Prostate gland (tissue), 2 donors: ENCODE data around the gene LRRC40. TPM values are rescaled to one million over a fixed set of nuclear protein-coding genes. Genes with fewer than 3 reads are reported as not detected.

Source experiments
- DNase-seq: peaks from one replicate; pipeline ENCODE4 v3.0.0-alpha.2; 2019; ENCODE audit warnings: low spot score
- H3K27ac ChIP-seq, 2 donors: fragments of 200-600 bp; sonication (generic); 2 replicates each; pipeline ENCODE4 v1.5.1; 2017 to 2019
- H3K27me3 ChIP-seq: fragments of 200-600 bp; sonication (generic); replicated peaks from 2 replicates; pipeline ENCODE4 v1.5.1; 2019; ENCODE audit not compliant: insufficient read depth
- H3K36me3 ChIP-seq, 2 donors: fragments of 200-600 bp; sonication (generic); 1 replicate in 1 of 2; 2 replicates in 1 of 2; pipeline versions ENCODE4 v1.5.1 to v1.8.1; 2017 to 2019
- H3K4me1 ChIP-seq: fragments of 200-600 bp; sonication (generic); replicated peaks from 2 replicates; pipeline ENCODE4 v1.5.1; 2019
- H3K4me3 ChIP-seq, 2 donors: fragments of 200-600 bp; sonication (generic); 2 replicates each; pipeline ENCODE4 v1.5.1; 2017 to 2019
- H3K9me3 ChIP-seq: fragments of 200-600 bp; sonication (generic); 2 replicates; pipeline ENCODE4 v1.5.1; 2017
- CTCF ChIP-seq, 4 experiments: fragments of 200-600 bp in 2 of 4; fragments of 450-650 bp in 2 of 4; sonication (generic) in 2 of 4; IDR thresholded peaks; 1 replicate in 3 of 4; 2 replicates in 1 of 4; pipeline ENCODE4 v1.5.1; 2016 to 2019; ENCODE audit warnings: antibody characterized with exemption in 4 of 4, mild to moderate bottlenecking in 2 of 4, moderate library complexity in 2 of 4
- POLR2A ChIP-seq: fragments of 450-650 bp; IDR thresholded peaks from one replicate; pipeline ENCODE4 v1.6.1; 2016; ENCODE audit warnings: antibody characterized with exemption, mild to moderate bottlenecking
- POLR2AphosphoS5 ChIP-seq: sonication (generic); formaldehyde crosslinking; IDR thresholded peaks from one replicate; pipeline ENCODE4 v1.6.1; 2017; ENCODE audit warnings: antibody characterized with exemption
- whole genome bisulfite sequencing: methylation state at CpG from one replicate; pipeline ENCODE4 v1.1.5; 2018; 5-methylcytosine and 5-hydroxymethylcytosine counted together
- intact Hi-C: fragments of 100-400 bp; cut with DNase I; formaldehyde crosslinking; loops from one replicate; pipeline ENCODE4 v1.14.2; 2022
- total RNA-seq, 2 donors: library from RNA; depleted of rRNA; stranded (reverse); fragments of >200 nt; gene quantifications; one replicate each; pipeline ENCODE4 v1.1.0, GENCODE V29; 2016

Gene LRRC40
- total RNA-seq, 2 donors from 2014 or later, result 10.7 to 18.6 TPM

GRCh38 chr1:70222716-70223235 is 17.4 kb upstream of the LRRC40 start:
- TF ChIP-seq POLR2A (no peak), CTCF (IDR thresholded peaks at IDR 0.05) (no peak), POLR2AphosphoS5 (no peak)
- intact Hi-C loops, result loop anchor here (5.0 kb wide), 2 partner anchors 130 to 190 kb away; partner anchors contain the start of genes ANKRD13C and CTH
- H3K4me3 ChIP-seq, result peak overlapping the region in 1 of 2 donors; percentile 75
- no peaks in the 10 kb centered on the region for H3K36me3 ChIP-seq
- no peaks in the 10 kb centered on the region for H3K9me3 ChIP-seq
- peak overlapping the region; percentile 97 to 98 for H3K27ac ChIP-seq
- no peak for DNase-seq
- H3K4me1 ChIP-seq, result peaks cover 6% of the 10 kb centered on the region
- no peaks in the 10 kb centered on the region for H3K27me3 ChIP-seq
- WGBS, result 18% methylated on average over 3 of the region's 3 CpGs

- TF ChIP-seq POLR2A (peak; percentile 92), POLR2AphosphoS5 (peak; percentile 93), CTCF (IDR thresholded peaks at IDR 0.05) (peak in 2 of 4 experiments; percentile 20 to 31)
- intact Hi-C loops, result loop anchor here (5.0 kb wide), 2 partner anchors 131 to 191 kb away; partner anchors contain the start of genes ANKRD13C and CTH
- H3K27me3 ChIP-seq, result no peaks in the 10 kb centered on the region
- peak; percentile 96 for DNase-seq
- H3K4me3 ChIP-seq, result peak within 1 kb of the TSS; percentile 75 to 76
- peak within 1 kb of the TSS; percentile 97 to 98 for H3K27ac ChIP-seq
- H3K4me1 ChIP-seq, result peaks cover 6% of the 10 kb centered on the region
- under 1% methylated on average over 72 of the region's 74 CpGs for WGBS
- no peaks in the 10 kb centered on the region for H3K36me3 ChIP-seq
- H3K9me3 ChIP-seq, result no peaks in the 10 kb centered on the region
Observed at GRCh38 chr1:70221238-70222121, 16.1 kb upstream of the LRRC40 start, which contains the start of gene SRSF11. TSS of gene SRSF11 (plus strand) at chr1:70221380. CDS start at chr1:70221637, 257 bp downstream.

GRCh38 chr1:70220517-70221237 is 15.3 kb upstream of the LRRC40 start:
- H3K4me3 ChIP-seq, result peak overlapping the region; percentile 75 to 76
- no peak for TF ChIP-seq CTCF (IDR thresholded peaks at IDR 0.05)
- TF ChIP-seq POLR2A, result no peak
- TF ChIP-seq POLR2AphosphoS5, result no peak
- intact Hi-C loops, result loop anchor here (5.0 kb wide), 2 partner anchors 132 to 192 kb away; partner anchors contain the start of genes ANKRD13C and CTH
- no peaks in the 10 kb centered on the region for H3K9me3 ChIP-seq
- peaks cover 6% of the 10 kb centered on the region for H3K4me1 ChIP-seq
- no peaks in the 10 kb centered on the region for H3K27me3 ChIP-seq
- no peaks in the 10 kb centered on the region for H3K36me3 ChIP-seq
- H3K27ac ChIP-seq, result peak overlapping the region; percentile 97 to 98
- no peak for DNase-seq
- 45% methylated on average over 17 of the region's 17 CpGs for WGBS

GRCh38 chr1:70220015-70220414 is 14.6 kb upstream of the LRRC40 start:
- no peak for DNase-seq
- 89% methylated on average over 2 of the region's 2 CpGs for WGBS
- H3K4me1 ChIP-seq, result peaks cover 6% of the 10 kb centered on the region
- no peaks in the 10 kb centered on the region for H3K9me3 ChIP-seq
- no peak overlapping the region for H3K27ac ChIP-seq
- H3K4me3 ChIP-seq, result no peak overlapping the region
- intact Hi-C loops, result loop anchor here (5.0 kb wide), 2 partner anchors 132 to 192 kb away; partner anchors contain the start of genes ANKRD13C and CTH
- no peak for TF ChIP-seq CTCF (IDR thresholded peaks at IDR 0.05)
- TF ChIP-seq POLR2AphosphoS5, result no peak
- TF ChIP-seq POLR2A, result no peak
- H3K36me3 ChIP-seq, result no peaks in the 10 kb centered on the region
- H3K27me3 ChIP-seq, result no peaks in the 10 kb centered on the region
